Esophagus squamous epithelium (tissue), 5 donors: ENCODE data around the gene RASEF. TPM values are rescaled to one million over a fixed set of nuclear protein-coding genes. Genes with fewer than 3 reads are reported as not detected.

Experiments
- DNase-seq: peaks from one replicate; lab custom pipeline; 2025; lab: John Stamatoyannopoulos, UW
- H3K27ac ChIP-seq, 4 donors: fragments of 200-600 bp; sonication (generic); one replicate each; pipeline ENCODE4 v1.5.1; 2016 to 2019; ENCODE audit warnings: mild to moderate bottlenecking in 1 of 4
- H3K27me3 ChIP-seq, 4 donors: fragments of 200-600 bp; sonication (generic); 1 replicate in 3 of 4; 2 replicates in 1 of 4; pipeline versions ENCODE4 v1.5.1 to v1.6.0; 2017 to 2021; ENCODE audit warnings: antibody characterized with exemption in 1 of 4
- H3K36me3 ChIP-seq, 3 donors: fragments of 200-600 bp; sonication (generic); one replicate each; pipeline ENCODE4 v1.5.1; 2016 to 2019
- H3K4me1 ChIP-seq, 3 donors: fragments of 200-600 bp; sonication (generic); one replicate each; pipeline ENCODE4 v1.5.1; 2017 to 2019
- H3K4me3 ChIP-seq, 4 donors: fragments of 200-600 bp; sonication (generic); 1 replicate in 3 of 4; 2 replicates in 1 of 4; pipeline ENCODE4 v1.5.1; 2016 to 2019; ENCODE audit warnings: mild to moderate bottlenecking in 2 of 4, moderate library complexity in 1 of 4
- H3K9me3 ChIP-seq, 3 donors: fragments of 200-600 bp; sonication (generic); one replicate each; pipeline ENCODE4 v1.5.1; 2016 to 2019
- CTCF ChIP-seq, 6 experiments: fragments of 450-650 bp in 4 of 6; fragments of 200-600 bp in 2 of 6; sonication (generic) in 2 of 6; IDR thresholded peaks; one replicate each; pipeline ENCODE4 v1.5.1; 2016 to 2019; ENCODE audit warnings: antibody characterized with exemption in 6 of 6, mild to moderate bottlenecking in 4 of 6, moderate library complexity in 4 of 6
- POLR2A ChIP-seq, 4 donors: fragments of 450-650 bp; IDR thresholded peaks; one replicate each; pipeline ENCODE4 v1.6.1; 2017; ENCODE audit warnings: antibody characterized with exemption in 4 of 4, mild to moderate bottlenecking in 4 of 4, moderate library complexity in 3 of 4
- WGBS, 2 donors: methylation state at CpG; one replicate each; pipeline ENCODE4 v1.1.5; 2018; 5-methylcytosine and 5-hydroxymethylcytosine counted together
- intact Hi-C: fragments of 100-400 bp; cut with DNase I; formaldehyde crosslinking; loops from one replicate; pipeline ENCODE4 v1.15.0; 2022
- total RNA-seq, 4 donors: library from RNA; depleted of rRNA; stranded (reverse); fragments of >200 nt; gene quantifications; one replicate each; pipeline ENCODE4 v1.1.0, GENCODE V29; 2016
- donor health status: DM: yes; HTN: yes; CAD: no.

The RASEF gene
- total RNA-seq, 4 donors from 2014 or later, result 9.1 to 17.4 (median 13.5) TPM

DNA sequence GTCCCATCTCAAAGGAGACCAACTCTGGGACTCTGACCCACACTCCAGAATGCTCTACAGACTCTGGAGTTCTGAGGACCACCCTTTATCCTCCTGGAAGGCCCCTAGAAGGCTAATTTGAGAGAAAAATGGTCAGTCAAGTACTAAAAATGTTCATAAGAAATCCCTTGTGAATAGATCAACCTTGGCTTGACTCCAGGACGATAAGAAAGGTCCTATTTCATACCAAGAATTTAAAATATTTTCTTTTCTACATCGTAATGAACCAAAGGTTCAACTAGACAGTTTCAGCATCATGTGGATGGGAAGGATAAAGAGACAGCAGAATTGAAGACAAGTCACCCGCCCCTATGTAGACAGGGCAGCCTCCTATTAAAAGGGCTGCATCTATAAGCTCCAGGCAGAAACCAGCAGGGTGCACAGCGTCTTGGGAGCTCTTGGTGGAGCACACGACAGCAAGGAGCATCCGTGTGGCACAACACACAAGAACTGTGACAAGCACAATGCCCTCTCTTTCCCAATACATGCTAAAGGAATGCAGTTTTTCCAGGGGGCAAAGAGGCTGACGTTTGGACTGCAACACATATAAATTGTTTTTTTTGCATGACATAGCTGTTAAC is 38.3 kb downstream of the RASEF start:
- H3K36me3 ChIP-seq, result no peaks in the 10 kb centered on the region
- no peak overlapping the region for H3K4me3 ChIP-seq
- no peak overlapping the region for H3K27ac ChIP-seq
- DNase-seq, result no peak
- peaks cover 0 to 26% (median 0%) of the 10 kb centered on the region in 3 donors for H3K4me1 ChIP-seq
- intact Hi-C loops, result no loop called here
- no peaks in the 10 kb centered on the region for H3K27me3 ChIP-seq
- TF ChIP-seq CTCF (IDR thresholded peaks at IDR 0.05) (no peak), POLR2A (IDR thresholded peaks at IDR 0.05) (no peak)
- H3K9me3 ChIP-seq, result no peaks in the 10 kb centered on the region
- WGBS, 2 donors, result 61 to 72% methylated on average over 7 of the region's 7 CpGs

DNA sequence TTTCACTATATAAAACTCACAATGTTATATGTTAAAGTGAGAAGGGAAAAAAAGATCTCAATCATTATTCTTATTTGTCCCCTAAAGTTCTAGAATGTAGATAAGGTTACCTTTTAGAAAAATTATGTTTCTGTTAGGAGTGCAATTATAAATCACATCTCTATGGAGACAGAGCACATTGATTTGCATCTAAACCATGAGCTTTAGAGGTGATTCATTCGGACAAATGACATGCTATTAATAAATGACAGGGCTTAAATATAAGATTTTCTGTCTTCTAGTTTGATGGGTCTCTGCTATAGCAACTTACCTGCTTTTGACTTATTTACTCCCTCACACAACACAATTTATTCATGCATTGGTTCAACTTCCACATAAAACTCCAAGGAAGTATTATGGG is 39.8 kb downstream of the RASEF start:
- Histone ChIP-seq H3K36me3 (no peaks in the 10 kb centered on the region), H3K27me3 (no peaks in the 10 kb centered on the region), H3K4me3 (no peak overlapping the region), H3K27ac (no peak overlapping the region), H3K9me3 (no peaks in the 10 kb centered on the region), H3K4me1 (peaks cover 0 to 15% (median 0%) of the 10 kb centered on the region in 3 donors)
- WGBS, 2 donors, result 55 to 83% methylated on average over 1 of the region's 1 CpG
- intact Hi-C loops, result no loop called here
- DNase-seq, result no peak
- TF ChIP-seq POLR2A (IDR thresholded peaks at IDR 0.05) (no peak), CTCF (IDR thresholded peaks at IDR 0.05) (no peak)

- intact Hi-C loops, result no loop called here
- H3K4me3 ChIP-seq, result no peak overlapping the region
- no peaks in the 10 kb centered on the region for H3K27me3 ChIP-seq
- no peaks in the 10 kb centered on the region for H3K36me3 ChIP-seq
- no peaks in the 10 kb centered on the region for H3K9me3 ChIP-seq
- WGBS, 2 donors, result 72 to 73% methylated on average over 2 of the region's 2 CpGs
- H3K4me1 ChIP-seq, result no peaks in the 10 kb centered on the region
- TF ChIP-seq POLR2A (IDR thresholded peaks at IDR 0.05) (no peak), CTCF (IDR thresholded peaks at IDR 0.05) (no peak)
- no peak for DNase-seq
- no peak overlapping the region for H3K27ac ChIP-seq
Measured at GRCh38 chr9:83020864-83021263, 42.1 kb downstream of the RASEF start.

DNA sequence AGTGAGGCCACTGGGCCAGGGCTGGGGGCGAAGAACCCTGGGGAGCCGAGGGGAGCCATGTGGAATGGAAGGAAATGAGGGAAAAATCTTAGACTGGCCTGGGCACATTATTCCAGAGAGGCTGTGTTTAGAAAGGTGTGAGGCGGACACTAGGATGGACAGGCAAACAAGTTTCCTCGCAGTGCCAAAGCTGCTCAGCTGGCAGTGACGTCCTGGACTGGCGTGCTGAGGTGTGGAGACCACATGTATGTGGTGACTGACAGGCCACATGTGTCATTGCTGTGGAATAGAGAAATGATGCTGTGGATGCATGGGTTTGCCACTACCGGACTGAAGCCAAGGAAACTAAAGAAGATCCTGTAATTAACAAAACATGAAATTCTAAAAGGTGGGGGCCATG is 42.6 kb downstream of the RASEF start:
- no peaks in the 10 kb centered on the region for H3K4me1 ChIP-seq
- 84 to 85% methylated on average over 7 of the region's 7 CpGs for WGBS, 2 donors
- intact Hi-C loops, result no loop called here
- no peak for DNase-seq
- H3K27ac ChIP-seq, result no peak overlapping the region
- no peaks in the 10 kb centered on the region for H3K27me3 ChIP-seq
- no peaks in the 10 kb centered on the region for H3K9me3 ChIP-seq
- no peak for TF ChIP-seq CTCF (IDR thresholded peaks at IDR 0.05)
- no peak for TF ChIP-seq POLR2A (IDR thresholded peaks at IDR 0.05)
- H3K4me3 ChIP-seq, result no peak overlapping the region
- no peaks in the 10 kb centered on the region for H3K36me3 ChIP-seq

GRCh38 chr9:83019246-83019645 is 43.7 kb downstream of the RASEF start:
- Histone ChIP-seq H3K27ac (no peak overlapping the region), H3K9me3 (no peaks in the 10 kb centered on the region), H3K4me1 (no peaks in the 10 kb centered on the region), H3K27me3 (no peaks in the 10 kb centered on the region), H3K4me3 (no peak overlapping the region), H3K36me3 (no peaks in the 10 kb centered on the region)
- WGBS, 2 donors, result 79 to 81% methylated on average over 2 of the region's 2 CpGs
- intact Hi-C loops, result no loop called here
- DNase-seq, result no peak
- TF ChIP-seq POLR2A (IDR thresholded peaks at IDR 0.05), result no peak
- TF ChIP-seq CTCF (IDR thresholded peaks at IDR 0.05), result no peak
